Kidney (tissue), 14 donors: ENCODE data around the gene FOXRED1. TPM values are rescaled to one million over a fixed set of nuclear protein-coding genes. Genes with fewer than 3 reads are reported as not detected.

Source experiments
- DNase-seq, 5 donors: peaks; one replicate each; pipeline ENCODE4 v3.0.0-alpha.2; 2013 to 2020
- FAIRE-seq: peaks from 2 replicates; lab custom pipeline; 2012; peaks lifted over from hg19 to GRCh38; lab: Jason Lieb, UNC
- H3K27ac ChIP-seq, 2 donors: one replicate each; pipeline ENCODE4 v1.7.0; 2013; ENCODE audit warnings: low read depth in 2 of 2, low read length in 2 of 2, inconsistent platforms in 1 of 2
- H3K27me3 ChIP-seq: one replicate; pipeline ENCODE4 v1.7.1; 2013; ENCODE audit warnings: low read length, inconsistent platforms; ENCODE audit not compliant: control insufficient read depth, insufficient read depth
- H3K36me3 ChIP-seq, 3 donors: one replicate each; pipeline versions ENCODE4 v1.7.0 to v1.7.1; 2013; ENCODE audit warnings: low read length in 3 of 3, control low read depth in 1 of 3, inconsistent platforms in 1 of 3; ENCODE audit not compliant: insufficient read depth in 3 of 3, control insufficient read depth in 2 of 3
- H3K4me1 ChIP-seq, 3 donors: one replicate each; pipeline versions ENCODE4 v1.7.0 to v1.7.1; 2013; ENCODE audit warnings: low read length in 3 of 3, inconsistent platforms in 1 of 3, low read depth in 1 of 3; ENCODE audit not compliant: control insufficient read depth in 2 of 3, insufficient read depth in 2 of 3
- H3K4me3 ChIP-seq, 3 donors: one replicate each; pipeline versions ENCODE4 v1.7.0 to v1.8.1; 2013; ENCODE audit warnings: low read length in 3 of 3, control low read depth in 1 of 3, inconsistent platforms in 1 of 3
- H3K9ac ChIP-seq, 3 donors: one replicate each; pipeline versions ENCODE4 v1.7.0 to v1.7.1; 2013; ENCODE audit warnings: low read length in 3 of 3, control low read depth in 1 of 3, inconsistent platforms in 1 of 3
- H3K9me3 ChIP-seq, 3 donors: one replicate each; pipeline versions ENCODE4 v1.7.0 to v1.7.1; 2013; ENCODE audit warnings: low read length in 3 of 3, control low read depth in 1 of 3, inconsistent platforms in 1 of 3; ENCODE audit not compliant: control insufficient read depth in 2 of 3, insufficient read depth in 1 of 3
- intact Hi-C: fragments of 100-400 bp; cut with DNase I; formaldehyde crosslinking; loops from one replicate; pipeline ENCODE4 v1.11.1; 2022
- polyA plus RNA-seq: library from polyadenylated mRNA; stranded (reverse); fragments of 350-450 nt; fragmentation: Illumina TruSeq; extraction: RNeasy Lipid Tissue Mini Kit (QIAGEN cat#74804); gene quantifications from one replicate; pipeline ENCODE4 v1.2.3, GENCODE V29; 2014; ENCODE audit warnings: low read depth, low replicate concordance; ENCODE audit not compliant: insufficient read depth
- total RNA-seq: library from RNA; stranded (reverse); fragmentation: NEBNext Ultra II Directional; extraction: Animal tissue kit (Norgen Biotek cat#: 25700); gene quantifications from one replicate; pipeline ENCODE4 v1.2.1, GENCODE V29; 2021
- TF ChIP-seq, protein P1 (sequence below): IDR thresholded peaks from 3 replicates; pipeline ENCODE4 v1.5.1; 2012; ENCODE audit warnings: mild to moderate bottlenecking, moderate library complexity, borderline replicate concordance; ENCODE audit not compliant: insufficient read depth; ENCODE audit errors: extremely low read depth
- donor health status: control.
- donor health status: control.
- donor health status: control.
- donor health status: control.
- donor health status: control.
- donor health status: DM: yes; HTN: yes; CAD: no.
- donor health status: Normal renal cell carcinoma (clear cell type).

The FOXRED1 gene
- total and polyA plus RNA-seq, 2 donors from 2014 or later = 21.5 to 37.1 TPM

DNA sequence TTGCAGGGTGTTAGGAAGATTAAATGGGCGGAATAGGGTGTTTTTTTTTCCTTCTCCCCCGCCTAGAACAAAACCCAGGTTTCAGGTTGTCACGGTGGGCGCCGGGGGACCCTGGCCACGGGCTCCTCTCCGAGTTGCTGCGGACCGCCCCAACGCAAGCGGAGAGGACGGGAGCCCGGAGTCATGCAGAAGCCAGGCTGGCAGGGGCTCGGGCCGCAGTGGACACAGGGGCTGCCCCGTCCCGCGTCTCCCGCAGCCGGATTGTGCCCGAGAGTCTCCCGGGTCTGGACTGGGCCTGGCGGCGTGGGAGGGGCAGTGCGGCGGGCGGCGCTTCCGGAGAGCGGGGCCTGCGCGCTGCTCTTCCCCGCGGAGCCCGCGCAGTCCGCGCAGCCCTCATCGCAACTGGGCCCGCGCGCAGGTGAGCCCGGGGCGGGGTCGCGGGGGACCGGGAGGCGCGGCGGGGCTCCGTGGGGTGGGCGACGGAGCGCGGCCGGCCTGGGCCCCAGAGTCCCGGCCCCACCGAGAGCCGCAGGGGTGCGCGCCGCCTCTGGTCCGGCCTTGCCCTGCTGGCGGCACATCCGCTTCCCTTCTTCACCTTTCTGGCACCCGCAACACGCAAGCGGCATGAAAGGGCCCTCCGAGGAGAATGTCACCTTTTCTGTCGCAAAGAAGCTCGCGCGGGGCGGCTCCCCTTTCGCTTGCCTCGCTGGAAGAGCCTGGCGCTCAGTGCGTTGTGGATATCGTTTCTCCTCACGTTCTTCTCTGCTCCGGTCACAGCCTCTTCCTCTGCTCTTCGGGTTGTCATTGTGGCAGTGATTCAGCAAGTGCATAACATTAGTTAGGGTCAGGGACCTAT, 14.0 kb downstream of the FOXRED1 start, which contains the start of gene TIRAP:
Gene TIRAP, plus strand, starts transcription at position 358 of the 856 bp plus-strand sequence. CDS start 7,802 bp downstream, outside the sequence.
- Histone ChIP-seq H3K27ac (peak within 1 kb of the TSS; percentile 77 to 80), H3K27me3 (no peaks in the 10 kb centered on the region), H3K36me3 (no peaks in the 10 kb centered on the region), H3K9me3 (no peaks in the 10 kb centered on the region), H3K4me1 (peaks cover 5 to 8% (median 6%) of the 10 kb centered on the region in 3 donors), H3K4me3 (peak within 1 kb of the TSS; percentile 71 to 85 (median 77)), H3K9ac (peak within 1 kb of the TSS; percentile 61 to 85 (median 79))
- peak; percentile 69 to 89 (median 77) for DNase-seq
- intact Hi-C loops = no loop called here
- FAIRE-seq = no peak
- TF ChIP-seq, protein P1, sequence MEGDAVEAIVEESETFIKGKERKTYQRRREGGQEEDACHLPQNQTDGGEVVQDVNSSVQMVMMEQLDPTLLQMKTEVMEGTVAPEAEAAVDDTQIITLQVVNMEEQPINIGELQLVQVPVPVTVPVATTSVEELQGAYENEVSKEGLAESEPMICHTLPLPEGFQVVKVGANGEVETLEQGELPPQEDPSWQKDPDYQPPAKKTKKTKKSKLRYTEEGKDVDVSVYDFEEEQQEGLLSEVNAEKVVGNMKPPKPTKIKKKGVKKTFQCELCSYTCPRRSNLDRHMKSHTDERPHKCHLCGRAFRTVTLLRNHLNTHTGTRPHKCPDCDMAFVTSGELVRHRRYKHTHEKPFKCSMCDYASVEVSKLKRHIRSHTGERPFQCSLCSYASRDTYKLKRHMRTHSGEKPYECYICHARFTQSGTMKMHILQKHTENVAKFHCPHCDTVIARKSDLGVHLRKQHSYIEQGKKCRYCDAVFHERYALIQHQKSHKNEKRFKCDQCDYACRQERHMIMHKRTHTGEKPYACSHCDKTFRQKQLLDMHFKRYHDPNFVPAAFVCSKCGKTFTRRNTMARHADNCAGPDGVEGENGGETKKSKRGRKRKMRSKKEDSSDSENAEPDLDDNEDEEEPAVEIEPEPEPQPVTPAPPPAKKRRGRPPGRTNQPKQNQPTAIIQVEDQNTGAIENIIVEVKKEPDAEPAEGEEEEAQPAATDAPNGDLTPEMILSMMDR = no peak

DNA sequence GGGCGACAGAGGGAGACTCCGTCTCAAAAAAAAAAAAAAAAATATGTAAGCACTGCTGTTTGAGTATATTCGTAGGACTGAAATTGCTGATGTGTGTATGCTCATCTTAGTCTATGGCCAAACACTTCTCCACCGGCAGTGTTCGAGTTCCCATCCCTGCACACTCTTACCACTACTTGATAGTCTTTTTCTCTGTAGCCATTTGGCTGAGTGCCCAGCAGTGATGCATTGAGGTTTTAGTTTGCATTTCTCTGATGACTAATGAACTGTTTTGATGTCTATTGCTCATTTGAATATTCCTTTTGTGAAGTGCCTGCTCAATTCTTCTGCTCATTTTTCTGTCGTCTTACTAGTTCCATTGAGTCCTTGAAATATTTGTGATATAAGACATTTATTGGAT, 15.9 kb downstream of the FOXRED1 start:
- H3K9me3 ChIP-seq = no peaks in the 10 kb centered on the region
- no peaks in the 10 kb centered on the region for H3K27me3 ChIP-seq
- peaks cover 5 to 8% (median 6%) of the 10 kb centered on the region in 3 donors for H3K4me1 ChIP-seq
- H3K4me3 ChIP-seq = no peak overlapping the region
- DNase-seq (no peak), FAIRE-seq (no peak)
- H3K36me3 ChIP-seq = no peaks in the 10 kb centered on the region
- TF ChIP-seq, protein P1 = no peak
- no peak overlapping the region for H3K9ac ChIP-seq
- H3K27ac ChIP-seq = no peak overlapping the region
- intact Hi-C loops = no loop called here

DNA sequence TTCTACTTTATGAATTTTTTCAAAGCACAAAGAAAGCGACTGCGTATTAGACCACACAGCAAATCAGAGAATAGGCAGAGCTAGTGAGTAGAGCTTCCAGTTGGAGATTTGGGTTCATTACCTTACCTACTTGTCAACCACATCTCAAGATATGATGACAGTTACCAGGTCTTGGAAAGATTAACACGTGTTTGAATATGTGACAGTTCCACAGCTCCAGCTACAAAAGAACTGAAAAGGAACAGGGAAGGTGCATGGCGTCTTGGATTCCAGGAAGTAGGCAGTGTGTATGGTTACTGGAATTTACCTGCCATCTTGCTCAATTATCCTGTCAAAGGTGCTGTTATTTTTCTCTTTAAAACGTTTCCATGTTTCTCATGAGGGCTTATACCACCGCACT, 19.3 kb downstream of the FOXRED1 start:
- no peak overlapping the region for H3K27ac ChIP-seq
- no peaks in the 10 kb centered on the region for H3K9me3 ChIP-seq
- DNase-seq = no peak
- peaks cover 0 to 13% (median 11%) of the 10 kb centered on the region in 3 donors for H3K36me3 ChIP-seq
- no peak overlapping the region for H3K4me3 ChIP-seq
- TF ChIP-seq, protein P1 = no peak
- H3K9ac ChIP-seq = no peak overlapping the region
- no peaks in the 10 kb centered on the region for H3K27me3 ChIP-seq
- no peak for FAIRE-seq
- no peaks in the 10 kb centered on the region for H3K4me1 ChIP-seq
- intact Hi-C loops = no loop called here
